Pons (tissue), 1 donor: ENCODE data around the gene RNF144B.
A peak's percentile ranks its signal among the peaks of the same experiment; 100 is the strongest.

ENCODE experiments used
- DNase-seq: peaks from one replicate; pipeline ENCODE4 v3.0.0-alpha.2; 2016; ENCODE audit warnings: low spot score

RNF144B gene

GRCh38 chr6:18511211-18511610, 124.1 kb downstream of the RNF144B start:
- DNase-seq = peak; percentile 20

- no peak for DNase-seq
Measured at GRCh38 chr6:18513253-18513798, 126.2 kb downstream of the RNF144B start.

GRCh38 chr6:18514180-18514579, 127.0 kb downstream of the RNF144B start:
- DNase-seq = no peak

- no peak for DNase-seq
Measured at GRCh38 chr6:18515767-18516166, 128.6 kb downstream of the RNF144B start.
